ENCODE results near the gene RBM25. TPM values are rescaled to one million over a fixed set of nuclear protein-coding genes. Genes with fewer than 3 reads are reported as not detected.

RBM25 gene
- total and polyA plus RNA-seq, 12 donors: 14.7 to 95.4 (median 48.7) TPM

- H3K27ac ChIP-seq: no peak overlapping the region
- H3K4me1 ChIP-seq (replicated peaks in 1 of 2): peaks cover 0 to 5% of the 10 kb centered on the region in 2 donors
- no peak overlapping the region for H3K4me3 ChIP-seq
- 79 to 86% (median 84%) methylated on average over 2 of the region's 2 CpGs for WGBS, 4 donors
- no peak for DNase-seq
- no peaks in the 10 kb centered on the region for H3K27me3 ChIP-seq
- TF ChIP-seq CTCF (IDR thresholded peaks at IDR 0.05) (no peak), POLR2A (IDR thresholded peaks at IDR 0.05) (no peak)
- intact Hi-C loops (cut with DNase I): no loop called here
- no peaks in the 10 kb centered on the region for H3K9me3 ChIP-seq (replicated peaks in 1 of 3)
- H3K36me3 ChIP-seq (replicated peaks in 1 of 2): peaks cover 0 to 55% of the 10 kb centered on the region in 2 donors
Observed at GRCh38 chr14:73091044-73091443, 32.7 kb downstream of the RBM25 start.

DNA sequence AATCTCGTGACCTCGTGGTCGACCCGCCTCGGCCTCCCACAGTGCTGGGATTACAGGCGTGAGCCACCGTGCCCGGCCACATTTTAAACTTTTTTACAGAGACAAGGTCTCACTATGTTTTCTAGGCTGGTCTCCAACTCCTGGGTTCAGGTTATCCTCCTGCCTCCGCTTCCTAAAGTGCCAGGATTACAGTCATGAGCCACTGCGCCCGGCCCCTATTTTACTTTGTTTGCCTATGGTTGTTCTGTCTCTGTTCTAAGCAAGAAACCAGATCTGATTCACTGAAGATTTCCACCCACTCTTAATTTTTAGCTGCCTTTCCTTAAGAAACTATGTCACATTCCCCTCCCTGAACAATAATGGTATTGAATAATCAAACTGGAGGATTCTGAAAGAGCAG is 39.1 kb downstream of the RBM25 start:
- Histone ChIP-seq H3K4me3 (no peak overlapping the region), H3K9me3 (replicated peaks in 1 of 3) (no peaks in the 10 kb centered on the region), H3K27ac (no peak overlapping the region), H3K36me3 (replicated peaks in 1 of 2) (peaks cover 0 to 59% of the 10 kb centered on the region in 2 donors), H3K4me1 (replicated peaks in 1 of 2) (no peaks in the 10 kb centered on the region), H3K27me3 (no peaks in the 10 kb centered on the region)
- no peak for DNase-seq
- TF ChIP-seq CTCF (IDR thresholded peaks at IDR 0.05) (no peak), POLR2A (IDR thresholded peaks at IDR 0.05) (no peak)
- intact Hi-C loops (cut with DNase I): no loop called here
- WGBS, 4 donors: 97 to 99% (median 98%) methylated on average over 11 of the region's 11 CpGs

DNA sequence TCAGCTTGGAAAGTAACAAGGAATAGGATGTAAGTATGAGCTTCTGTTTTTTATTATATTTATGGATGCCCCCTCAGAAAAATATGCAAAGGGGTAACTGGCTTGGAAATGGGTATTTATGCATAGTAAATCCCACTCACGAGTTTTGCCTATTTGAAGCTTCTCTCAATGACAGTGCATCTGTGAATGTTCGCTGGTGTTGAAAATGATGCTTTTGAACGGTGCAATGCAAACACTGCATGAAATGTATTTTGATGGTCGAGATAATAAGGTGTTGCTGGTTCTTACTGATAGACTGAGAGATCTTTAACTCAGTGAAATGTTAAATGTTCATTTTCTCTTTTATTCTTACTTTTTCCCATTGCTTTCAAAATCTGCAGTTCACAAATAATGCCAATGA is 42.0 kb downstream of the RBM25 start:
- TF ChIP-seq CTCF (IDR thresholded peaks at IDR 0.05): no peak
- no peak for TF ChIP-seq POLR2A (IDR thresholded peaks at IDR 0.05)
- no peaks in the 10 kb centered on the region for H3K27me3 ChIP-seq
- peaks cover 0 to 72% of the 10 kb centered on the region in 2 donors for H3K36me3 ChIP-seq (replicated peaks in 1 of 2)
- no peaks in the 10 kb centered on the region for H3K9me3 ChIP-seq (replicated peaks in 1 of 3)
- H3K27ac ChIP-seq: no peak overlapping the region
- H3K4me1 ChIP-seq (replicated peaks in 1 of 2): no peaks in the 10 kb centered on the region
- intact Hi-C loops (cut with DNase I): no loop called here
- DNase-seq: no peak
- 89 to 96% (median 94%) methylated on average over 4 of the region's 4 CpGs for WGBS, 4 donors
- H3K4me3 ChIP-seq: no peak overlapping the region

GRCh38 chr14:73102806-73103497 is 44.6 kb downstream of the RBM25 start:
- no peak overlapping the region for H3K4me3 ChIP-seq
- TF ChIP-seq CTCF (IDR thresholded peaks at IDR 0.05): no peak
- TF ChIP-seq POLR2A (IDR thresholded peaks at IDR 0.05): no peak
- H3K27ac ChIP-seq: no peak overlapping the region
- H3K27me3 ChIP-seq: no peaks in the 10 kb centered on the region
- 95 to 98% (median 96%) methylated on average over 27 of the region's 27 CpGs for WGBS, 4 donors
- no peaks in the 10 kb centered on the region for H3K4me1 ChIP-seq (replicated peaks in 1 of 2)
- peaks cover 0 to 88% of the 10 kb centered on the region in 2 donors for H3K36me3 ChIP-seq (replicated peaks in 1 of 2)
- intact Hi-C loops (cut with DNase I): no loop called here
- no peaks in the 10 kb centered on the region for H3K9me3 ChIP-seq (replicated peaks in 1 of 3)
- DNase-seq: no peak

Measured in adrenal gland (tissue), 12 donors.